KG1 (cell line): ENCODE data around the gene IREB2.
"Not testable (repeated sequence)": the region's sequence is repeated elsewhere in the genome, so short reads cannot be mapped to it uniquely, and the experiment has no call there.

Experiments
- DNase-seq: peaks from one replicate; lab custom pipeline; 2025; lab: John Stamatoyannopoulos, UW

Gene IREB2

GRCh38 chr15:78481917-78482316, 43.9 kb downstream of the IREB2 start:
- DNase-seq: no peak

- no peak for DNase-seq
These were observed 54.9 kb downstream of the IREB2 start for GRCh38 chr15:78492872-78493271.

GRCh38 chr15:78501857-78502256, 63.8 kb downstream of the IREB2 start:
- DNase-seq: no peak

- no peak for DNase-seq
These were observed 64.6 kb downstream of the IREB2 start for GRCh38 chr15:78502641-78503040.

GRCh38 chr15:78506971-78507830, 69.2 kb downstream of the IREB2 start, which contains the start of gene HYKK:
Gene HYKK (plus strand): TSS chr15:78507577. CDS start chr15:78513089, 5,512 bp downstream.
- DNase-seq: peak; percentile 53

GRCh38 chr15:78507831-78508160, 69.8 kb downstream of the IREB2 start:
- DNase-seq: no peak

GRCh38 chr15:78508272-78508671, 70.3 kb downstream of the IREB2 start:
- no peak for DNase-seq

- no peak for DNase-seq
These were observed 71.8 kb downstream of the IREB2 start for GRCh38 chr15:78509726-78510312.

- not testable (repeated sequence) for DNase-seq
These were observed 82.0 kb downstream of the IREB2 start for GRCh38 chr15:78520035-78520434.

- no peak for DNase-seq
These were observed 86.2 kb downstream of the IREB2 start for GRCh38 chr15:78524230-78524629.

GRCh38 chr15:78527325-78527724, 89.3 kb downstream of the IREB2 start:
- DNase-seq: no peak

- no peak for DNase-seq
These were observed 95.3 kb downstream of the IREB2 start for GRCh38 chr15:78533331-78533730.

- DNase-seq: no peak
These were observed 98.1 kb downstream of the IREB2 start for GRCh38 chr15:78536134-78536533.

GRCh38 chr15:78537266-78537905, 99.4 kb downstream of the IREB2 start:
- no peak for DNase-seq

- no peak for DNase-seq
These were observed 100.3 kb downstream of the IREB2 start for GRCh38 chr15:78538358-78538757.

- DNase-seq: not testable (repeated sequence)
These were observed 101.6 kb downstream of the IREB2 start for GRCh38 chr15:78539464-78540140.

- peak; percentile 87 for DNase-seq
These were observed 102.3 kb downstream of the IREB2 start, which contains the start of gene PSMA4 for GRCh38 chr15:78540141-78540870. Gene PSMA4 (plus strand): TSS chr15:78540444. CDS start chr15:78541928, 1,484 bp downstream.

GRCh38 chr15:78540871-78541743, 103.1 kb downstream of the IREB2 start:
- no peak for DNase-seq

- no peak for DNase-seq
These were observed 103.7 kb downstream of the IREB2 start for GRCh38 chr15:78541744-78542034.

GRCh38 chr15:78542647-78543046, 104.6 kb downstream of the IREB2 start:
- DNase-seq: no peak

- no peak for DNase-seq
These were observed 112.2 kb downstream of the IREB2 start for GRCh38 chr15:78550194-78550593.
